Smooth muscle cell (in vitro differentiated cells): Measurements from ENCODE around the gene ARHGAP24. TPM values are rescaled to one million over a fixed set of nuclear protein-coding genes. Genes with fewer than 3 reads are reported as not detected.

Experiments
- microRNA counts: library from miRNA; unstranded; fragments of <30 nt; microRNA quantifications from one replicate; lab custom pipeline; 2016
- microRNA-seq: library from miRNA; unstranded; fragments of <30 nt; microRNA quantifications from one replicate; pipeline ENCODE4, GENCODE V29; 2016; ENCODE audit warnings: borderline number of aligned reads
- polyA plus RNA-seq: library from polyadenylated mRNA; unstranded; fragments of >200 nt; fragmentation: Nextera tagmentation; extraction: Ambion mirVana; gene quantifications from 2 replicates; pipeline ENCODE4 v1.2.1, GENCODE V29; 2016
- small RNA-seq: library from RNA; depleted of rRNA; stranded (forward); fragments of <200 nt; gene quantifications from one replicate; pipeline ENCODE3, GENCODE V24; 2014
- total RNA-seq: library from RNA; depleted of rRNA; stranded (reverse); fragments of >200 nt; gene quantifications from 2 replicates; pipeline ENCODE4 v1.2.3, GENCODE V29; 2014

ARHGAP24 gene
- total and polyA plus RNA-seq, 2 experiments from 2014 or later, result 4.9 to 18.2 TPM

MicroRNA genes within 50 kb of the gene (microRNA counts, 767-probe panel; counts per million panel counts)
- 183 counts per million for microRNA hsa-miR-4451 (lab: Ali Mortazavi, UCI)

Small RNA genes lying within 50 kb of the gene (microRNA-seq; reads per million reads assigned to microRNA genes)
- not detected for gene MIR4451

Small RNA genes lying within 50 kb of the gene (small RNA-seq; reads per million reads assigned to genes)
- not detected for gene MIR4451
